A549 (cell line): ENCODE measurements around the gene VSIG1. TPM values are rescaled to one million over a fixed set of nuclear protein-coding genes. Genes with fewer than 3 reads are reported as not detected.

Source experiments
- ATAC-seq, 2 experiments: fragments of 200-7000 bp in 1 of 2; fragments of >200 bp in 1 of 2; cut with Nextera tagmentation in 1 of 2; cut with Tn5 transposase in 1 of 2; 3 replicates each; pipeline versions ENCODE4 v1.8.0 to v1.9.1; 2018 to 2020; ENCODE audit warnings: mild to moderate bottlenecking in 1 of 2, moderate library complexity in 1 of 2
- CTCF ChIA-PET: fragments of 300-600 bp; sonication (Branson Sonifier 250); formaldehyde crosslinking; extraction: SDS; loops from one replicate; lab custom pipeline; 2021; ENCODE audit warnings: antibody characterized with exemption, inconsistent platforms; lab: Yijun Ruan, JAX
- POLR2A ChIA-PET: fragments of 350-600 bp; formaldehyde crosslinking; extraction: SDS; loops from one replicate; lab custom pipeline; 2021; ENCODE audit warnings: antibody characterized with exemption, inconsistent platforms; lab: Yijun Ruan, JAX
- DNase-seq, 2 experiments: peaks; one replicate each; pipeline versions ENCODE4 v3.0.0 to v3.0.0-alpha.2; 2011 to 2016; ENCODE audit warnings: low read depth in 1 of 2, low spot score in 1 of 2
- FAIRE-seq: peaks from 2 replicates; lab custom pipeline; 2011; peaks lifted over from hg19 to GRCh38; lab: Jason Lieb, UNC
- H3K27ac ChIP-seq, 2 experiments: fragments of >200 bp; sonication (Bioruptor Twin); formaldehyde crosslinking; 3 replicates each; pipeline ENCODE4 v1.5.1; 2016 to 2017
- H3K4me1 ChIP-seq: fragments of >200 bp; sonication (Bioruptor Twin); formaldehyde crosslinking; 3 replicates; pipeline ENCODE4 v1.6.1; 2016
- H3K4me2 ChIP-seq: fragments of >200 bp; sonication (Bioruptor Twin); formaldehyde crosslinking; 3 replicates; pipeline ENCODE4 v1.6.1; 2016
- H3K4me3 ChIP-seq: fragments of >200 bp; sonication (Bioruptor Twin); formaldehyde crosslinking; 3 replicates; pipeline ENCODE4 v1.5.1; 2016
- H3K9me3 ChIP-seq: fragments of >200 bp; sonication (Bioruptor Twin); formaldehyde crosslinking; 3 replicates; pipeline ENCODE4 v1.6.1; 2016
- CEBPB ChIP-seq, 2 experiments: fragments of >200 bp in 1 of 2; sonication (Bioruptor Twin) in 1 of 2; formaldehyde crosslinking in 1 of 2; IDR thresholded peaks; 2 replicates each; pipeline ENCODE4 v1.6.1; 2012 to 2016
- CHD4 ChIP-seq: fragments of 200-600 bp; sonication (generic); IDR thresholded peaks from 2 replicates; pipeline ENCODE4 v1.6.1; 2016; ENCODE audit warnings: antibody characterized with exemption, mild to moderate bottlenecking, borderline replicate concordance
- EHF ChIP-seq: fragments of 250-450 bp; sonication (Bioruptor Pico); IDR thresholded peaks from 2 replicates; pipeline ENCODE4 v1.5.0; 2020; ENCODE audit warnings: mild to moderate bottlenecking
- EHMT2 ChIP-seq: fragments of 200-600 bp; sonication (generic); IDR thresholded peaks from 2 replicates; pipeline ENCODE4 v1.6.1; 2016; ENCODE audit warnings: antibody characterized with exemption, low read depth, mild to moderate bottlenecking, moderate library complexity
- FOXS1 ChIP-seq: fragments of 250-450 bp; sonication (Bioruptor Pico); IDR thresholded peaks from 2 replicates; pipeline ENCODE4 v1.5.0; 2020; ENCODE audit warnings: mild to moderate bottlenecking, moderate library complexity
- HOXA7 ChIP-seq: fragments of 250-450 bp; sonication (Bioruptor Pico); IDR thresholded peaks from 2 replicates; pipeline ENCODE4 v1.5.0; 2020; ENCODE audit warnings: mild to moderate bottlenecking, moderate library complexity
- HOXB5 ChIP-seq: fragments of 250-450 bp; sonication (Bioruptor Pico); IDR thresholded peaks from 2 replicates; pipeline ENCODE4 v1.5.0; 2020; ENCODE audit warnings: mild to moderate bottlenecking, moderate library complexity
- KDM1A ChIP-seq: fragments of 200-600 bp; sonication (generic); IDR thresholded peaks from 2 replicates; pipeline ENCODE4 v1.6.1; 2016; ENCODE audit warnings: low read depth, mild to moderate bottlenecking
- MAFK ChIP-seq: fragments of 450-650 bp; IDR thresholded peaks from 2 replicates; pipeline ENCODE4 v1.6.1; 2014; ENCODE audit not compliant: partially characterized antibody
- MAZ ChIP-seq: fragments of 150-350 bp; IDR thresholded peaks from 2 replicates; pipeline ENCODE4 v1.6.1; 2014; ENCODE audit warnings: antibody characterized with exemption, low read depth, low read length, borderline replicate concordance
- MYC ChIP-seq: IDR thresholded peaks from 2 replicates; pipeline ENCODE4 v1.6.1; 2012; ENCODE audit warnings: mild to moderate bottlenecking, inconsistent platforms, low read length, improper control_type of control experiment, borderline replicate concordance
- NPAS2 ChIP-seq: fragments of 250-450 bp; sonication (Bioruptor Pico); IDR thresholded peaks from 2 replicates; pipeline ENCODE4 v1.8.0; 2022; ENCODE audit warnings: mild to moderate bottlenecking, moderate library complexity, borderline replicate concordance
- PHF8 ChIP-seq: fragments of 200-600 bp; sonication (generic); IDR thresholded peaks from 2 replicates; pipeline ENCODE4 v1.6.1; 2016; ENCODE audit warnings: low read depth, mild to moderate bottlenecking, antibody characterized with exemption, moderate library complexity, borderline replicate concordance
- POLR2A ChIP-seq: IDR thresholded peaks from 2 replicates; pipeline ENCODE4 v1.6.1; 2012; ENCODE audit warnings: mild to moderate bottlenecking, low read length
- RAD21 ChIP-seq, 2 experiments: fragments of >200 bp in 1 of 2; sonication (Bioruptor Twin) in 1 of 2; formaldehyde crosslinking in 1 of 2; IDR thresholded peaks in 1 of 2; conservative IDR thresholded peaks in 1 of 2; 2 replicates in 1 of 2; 3 replicates in 1 of 2; pipeline ENCODE4 v1.6.1; 2012 to 2018; ENCODE audit warnings: inconsistent platforms in 1 of 2
- RCOR1 ChIP-seq: fragments of 150-350 bp; IDR thresholded peaks from 2 replicates; pipeline ENCODE4 v1.6.1; 2014; ENCODE audit warnings: antibody characterized with exemption, low read length, low read depth
- SMC3 ChIP-seq: fragments of >200 bp; sonication (Bioruptor Twin); formaldehyde crosslinking; IDR thresholded peaks from 3 replicates; pipeline ENCODE4 v1.6.1; 2018; ENCODE audit warnings: inconsistent platforms
- SREBF2 ChIP-seq: fragments of 450-650 bp; IDR thresholded peaks from 2 replicates; pipeline ENCODE4 v1.6.1; 2014; ENCODE audit warnings: mild to moderate bottlenecking, moderate library complexity
- TP53 ChIP-seq: fragments of 250-450 bp; sonication (Bioruptor Pico); IDR thresholded peaks from 2 replicates; pipeline ENCODE4 v1.5.0; 2021; ENCODE audit warnings: mild to moderate bottlenecking, moderate library complexity
- ZFP36 ChIP-seq: fragments of 450-650 bp; IDR thresholded peaks from 2 replicates; pipeline ENCODE4 v1.6.1; 2014; ENCODE audit warnings: borderline replicate concordance; ENCODE audit not compliant: partially characterized antibody
- ZSCAN20 ChIP-seq: fragments of 250-450 bp; sonication (Bioruptor Pico); IDR thresholded peaks from 2 replicates; pipeline ENCODE4 v1.8.0; 2022; ENCODE audit warnings: mild to moderate bottlenecking, moderate library complexity
- WGBS: methylation state at CpG from one replicate; pipeline ENCODE4 v1.1.6; 2017; ENCODE audit errors: missing lambda C conversion rate; 5-methylcytosine and 5-hydroxymethylcytosine counted together
- polyA plus RNA-seq, 4 experiments: library from polyadenylated mRNA; depleted of rRNA in 3 of 4; stranded (reverse); fragments of >200 nt; fragmentation: RNase III in 1 of 4; extraction: RNeasy Plus Mini Kit Qiagen cat#74134 plus additional on column Dnase treatment in 1 of 4; gene quantifications; 2 replicates in 3 of 4; 3 replicates in 1 of 4; pipeline ENCODE4 v1.2.3, GENCODE V29; 2011 to 2017
- TF ChIP-seq, protein P1 (sequence below): fragments of >200 bp; sonication (Bioruptor Twin); formaldehyde crosslinking; IDR thresholded peaks from 2 replicates; pipeline ENCODE4 v1.6.1; 2016
- TF ChIP-seq, protein P2 (sequence below): IDR thresholded peaks from 2 replicates; pipeline ENCODE4 v1.6.1; 2012
- TF ChIP-seq, protein P3 (sequence below): IDR thresholded peaks from 2 replicates; pipeline ENCODE4 v1.6.1; 2012; ENCODE audit warnings: low read depth, borderline replicate concordance
- TF ChIP-seq, protein P4 (sequence below): fragments of >200 bp; sonication (Bioruptor Twin); formaldehyde crosslinking; IDR thresholded peaks from 3 replicates; pipeline ENCODE4 v1.5.1; 2016
- TF ChIP-seq, protein P5 (sequence below): fragments of 200-600 bp; sonication (generic); IDR thresholded peaks from 2 replicates; pipeline ENCODE4 v1.6.1; 2016; ENCODE audit warnings: antibody characterized with exemption, mild to moderate bottlenecking, moderate library complexity

The VSIG1 gene
- polyA plus RNA-seq, 2 of the 4 experiments (the other 2 are of a cell fraction) = 0.17 to 1.2 TPM

DNA sequence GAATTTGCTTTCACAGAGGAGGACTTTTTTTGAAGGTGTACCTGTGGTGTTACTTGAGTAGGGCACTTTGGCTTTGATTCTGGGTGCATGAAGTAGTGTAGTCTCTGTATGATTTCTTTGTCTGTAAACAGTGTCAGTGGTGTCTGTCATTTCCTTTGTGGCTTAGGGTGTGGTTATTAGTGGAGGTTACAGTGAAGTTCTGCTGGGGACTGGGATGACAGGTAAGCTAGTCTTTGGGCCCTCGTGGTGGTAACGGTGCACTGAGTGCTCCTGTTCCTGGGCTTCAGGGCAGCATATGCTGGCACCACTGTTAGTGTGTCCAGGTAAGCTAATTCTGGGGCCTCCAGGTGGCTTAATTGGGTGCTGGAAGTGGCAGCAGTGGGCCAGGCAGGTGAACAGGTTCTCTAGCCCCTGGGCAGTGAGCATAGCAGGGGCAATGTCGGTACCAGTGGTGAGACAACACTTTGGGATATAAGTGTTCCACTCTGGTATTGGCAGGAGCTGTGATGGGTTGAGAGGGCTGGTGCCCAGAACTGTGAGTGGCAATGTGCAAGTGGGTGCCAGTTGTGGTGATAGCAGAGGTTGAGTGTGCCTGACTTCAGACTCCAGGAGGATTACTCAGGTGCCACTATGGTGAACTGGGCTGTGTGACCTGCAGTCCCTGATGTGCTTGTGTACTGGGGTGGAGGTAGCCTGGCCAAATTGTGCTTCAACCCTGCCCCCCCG, 26.0 kb upstream of the VSIG1 start:
- Histone ChIP-seq H3K4me1 (no peaks in the 10 kb centered on the region), H3K4me3 (no peak overlapping the region), H3K4me2 (no peak overlapping the region), H3K9me3 (no peaks in the 10 kb centered on the region), H3K27ac (no peak overlapping the region)
- FAIRE-seq = no peak
- POLR2A ChIA-PET = no interaction called here
- no peak for ATAC-seq
- no peak for TF ChIP-seq EHF (CRISPR knock-in tag)
- no peak for TF ChIP-seq NPAS2 (CRISPR knock-in tag)
- TF ChIP-seq MAFK = no peak
- WGBS = 66% methylated on average over 4 of the region's 4 CpGs
- no peak for DNase-seq
- CTCF ChIA-PET = interaction anchor here (0.7 to 1.8 kb wide), 2 partner anchors 52 to 66 kb away, joined by 3 to 6 read pairs; no protein-coding TSS in a partner anchor

DNA sequence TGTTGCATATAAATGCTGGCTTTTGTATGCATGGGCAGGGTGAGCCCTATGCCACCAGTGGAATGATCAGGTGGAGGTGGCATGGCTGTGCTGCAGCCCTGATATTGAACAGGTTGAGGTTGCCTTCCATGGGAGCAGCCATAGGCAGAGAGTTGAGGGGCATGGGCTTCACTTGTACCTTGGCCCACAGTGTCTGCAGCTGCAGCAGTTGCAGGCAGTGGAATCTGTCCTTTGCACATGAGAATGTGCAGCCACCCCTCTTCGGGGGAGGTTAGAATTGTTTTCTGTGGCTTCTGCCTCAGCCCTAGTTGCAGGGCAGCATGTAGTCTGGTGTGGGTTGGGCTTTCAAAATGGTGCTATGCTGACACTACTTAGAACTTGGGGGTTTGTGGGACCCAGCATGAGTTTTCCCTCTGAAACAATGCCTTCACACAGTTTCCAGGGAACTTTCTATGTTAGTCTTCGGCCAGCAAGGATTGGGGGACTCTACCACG, 25.4 kb upstream of the VSIG1 start:
- no peak for DNase-seq
- ChIA-PET CTCF (interaction anchor here (1.8 to 2.0 kb wide), 3 partner anchors 41 to 55 kb away, joined by 6 to 37 read pairs (median 13); no protein-coding TSS in a partner anchor), POLR2A (no interaction called here)
- Histone ChIP-seq H3K27ac (no peak overlapping the region), H3K4me3 (no peak overlapping the region), H3K4me2 (no peak overlapping the region)
- ATAC-seq = no peak
- 4% methylated on average over 2 of the region's 3 CpGs for WGBS
- TF ChIP-seq, protein P1, sequence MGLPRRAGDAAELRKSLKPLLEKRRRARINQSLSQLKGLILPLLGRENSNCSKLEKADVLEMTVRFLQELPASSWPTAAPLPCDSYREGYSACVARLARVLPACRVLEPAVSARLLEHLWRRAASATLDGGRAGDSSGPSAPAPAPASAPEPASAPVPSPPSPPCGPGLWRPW = no peak
- no peak for TF ChIP-seq EHMT2
- TF ChIP-seq CHD4 = no peak
- TF ChIP-seq HOXA7 = no peak
- TF ChIP-seq, protein P2, sequence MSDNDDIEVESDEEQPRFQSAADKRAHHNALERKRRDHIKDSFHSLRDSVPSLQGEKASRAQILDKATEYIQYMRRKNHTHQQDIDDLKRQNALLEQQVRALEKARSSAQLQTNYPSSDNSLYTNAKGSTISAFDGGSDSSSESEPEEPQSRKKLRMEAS = no peak
- no peak for TF ChIP-seq MAZ
- no peak for TF ChIP-seq MAFK
- TF ChIP-seq, all 56 proteins: peak for 0
- H3K4me1 ChIP-seq = no peaks in the 10 kb centered on the region
- no peaks in the 10 kb centered on the region for H3K9me3 ChIP-seq
- FAIRE-seq = no peak

DNA sequence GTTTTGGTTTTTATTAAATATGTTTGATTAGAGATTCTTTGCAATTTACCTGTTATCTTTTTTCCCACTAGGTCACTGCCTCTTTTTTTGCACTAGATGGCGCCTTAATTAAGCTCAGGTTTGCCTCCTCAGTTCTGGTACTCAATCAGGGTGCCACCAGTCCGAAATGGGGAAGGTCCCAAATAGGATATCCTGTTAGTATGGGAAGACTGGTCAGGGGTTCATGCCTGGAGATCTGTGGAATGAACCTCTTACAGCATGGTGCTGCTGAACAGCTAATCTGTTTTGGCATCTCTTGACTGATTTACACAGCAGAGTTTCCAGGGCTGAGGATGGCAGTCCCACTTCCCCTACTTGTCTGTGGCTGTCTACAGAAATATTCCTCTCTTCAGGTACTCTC, 24.2 kb upstream of the VSIG1 start:
- FAIRE-seq (peak; percentile 96), DNase-seq (peak in 1 of 2 experiments; percentile 46), ATAC-seq (peak in 1 of 2 experiments; percentile 61; a peak in 2 of 6 replicates)
- Histone ChIP-seq H3K4me1 (no peaks in the 10 kb centered on the region), H3K4me2 (no peak overlapping the region), H3K27ac (no peak overlapping the region), H3K4me3 (no peak overlapping the region), H3K9me3 (no peaks in the 10 kb centered on the region)
- ChIA-PET CTCF (interaction anchor here (0.7 to 2.0 kb wide), 11 partner anchors 9 to 54 kb away, joined by 3 to 37 read pairs (median 6); no protein-coding TSS in a partner anchor), POLR2A (no interaction called here)
- WGBS = 7% methylated on average over 2 of the region's 2 CpGs
- TF ChIP-seq HOXA7 (no peak), POLR2A (no peak), TP53 (CRISPR knock-in tag) (no peak), SREBF2 (no peak), ZSCAN20 (CRISPR knock-in tag) (no peak), RAD21 (conservative IDR thresholded peaks at IDR 0.05 in 1 of 2, IDR thresholded peaks at IDR 0.05 in 1 of 2) (peak; percentile 73 to 77), SMC3 (peak; percentile 78), CEBPB (IDR thresholded peaks at IDR 0.05) (no peak), PHF8 (no peak), ZFP36 (no peak), RCOR1 (no peak), FOXS1 (CRISPR knock-in tag) (no peak), KDM1A (no peak), HOXB5 (no peak), MYC (no peak)
- TF ChIP-seq, protein P3, sequence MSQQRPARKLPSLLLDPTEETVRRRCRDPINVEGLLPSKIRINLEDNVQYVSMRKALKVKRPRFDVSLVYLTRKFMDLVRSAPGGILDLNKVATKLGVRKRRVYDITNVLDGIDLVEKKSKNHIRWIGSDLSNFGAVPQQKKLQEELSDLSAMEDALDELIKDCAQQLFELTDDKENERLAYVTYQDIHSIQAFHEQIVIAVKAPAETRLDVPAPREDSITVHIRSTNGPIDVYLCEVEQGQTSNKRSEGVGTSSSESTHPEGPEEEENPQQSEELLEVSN = no peak
- TF ChIP-seq, protein P1 = no peak
- TF ChIP-seq, protein P4, sequence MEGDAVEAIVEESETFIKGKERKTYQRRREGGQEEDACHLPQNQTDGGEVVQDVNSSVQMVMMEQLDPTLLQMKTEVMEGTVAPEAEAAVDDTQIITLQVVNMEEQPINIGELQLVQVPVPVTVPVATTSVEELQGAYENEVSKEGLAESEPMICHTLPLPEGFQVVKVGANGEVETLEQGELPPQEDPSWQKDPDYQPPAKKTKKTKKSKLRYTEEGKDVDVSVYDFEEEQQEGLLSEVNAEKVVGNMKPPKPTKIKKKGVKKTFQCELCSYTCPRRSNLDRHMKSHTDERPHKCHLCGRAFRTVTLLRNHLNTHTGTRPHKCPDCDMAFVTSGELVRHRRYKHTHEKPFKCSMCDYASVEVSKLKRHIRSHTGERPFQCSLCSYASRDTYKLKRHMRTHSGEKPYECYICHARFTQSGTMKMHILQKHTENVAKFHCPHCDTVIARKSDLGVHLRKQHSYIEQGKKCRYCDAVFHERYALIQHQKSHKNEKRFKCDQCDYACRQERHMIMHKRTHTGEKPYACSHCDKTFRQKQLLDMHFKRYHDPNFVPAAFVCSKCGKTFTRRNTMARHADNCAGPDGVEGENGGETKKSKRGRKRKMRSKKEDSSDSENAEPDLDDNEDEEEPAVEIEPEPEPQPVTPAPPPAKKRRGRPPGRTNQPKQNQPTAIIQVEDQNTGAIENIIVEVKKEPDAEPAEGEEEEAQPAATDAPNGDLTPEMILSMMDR = peak; percentile 60
- TF ChIP-seq, protein P5, sequence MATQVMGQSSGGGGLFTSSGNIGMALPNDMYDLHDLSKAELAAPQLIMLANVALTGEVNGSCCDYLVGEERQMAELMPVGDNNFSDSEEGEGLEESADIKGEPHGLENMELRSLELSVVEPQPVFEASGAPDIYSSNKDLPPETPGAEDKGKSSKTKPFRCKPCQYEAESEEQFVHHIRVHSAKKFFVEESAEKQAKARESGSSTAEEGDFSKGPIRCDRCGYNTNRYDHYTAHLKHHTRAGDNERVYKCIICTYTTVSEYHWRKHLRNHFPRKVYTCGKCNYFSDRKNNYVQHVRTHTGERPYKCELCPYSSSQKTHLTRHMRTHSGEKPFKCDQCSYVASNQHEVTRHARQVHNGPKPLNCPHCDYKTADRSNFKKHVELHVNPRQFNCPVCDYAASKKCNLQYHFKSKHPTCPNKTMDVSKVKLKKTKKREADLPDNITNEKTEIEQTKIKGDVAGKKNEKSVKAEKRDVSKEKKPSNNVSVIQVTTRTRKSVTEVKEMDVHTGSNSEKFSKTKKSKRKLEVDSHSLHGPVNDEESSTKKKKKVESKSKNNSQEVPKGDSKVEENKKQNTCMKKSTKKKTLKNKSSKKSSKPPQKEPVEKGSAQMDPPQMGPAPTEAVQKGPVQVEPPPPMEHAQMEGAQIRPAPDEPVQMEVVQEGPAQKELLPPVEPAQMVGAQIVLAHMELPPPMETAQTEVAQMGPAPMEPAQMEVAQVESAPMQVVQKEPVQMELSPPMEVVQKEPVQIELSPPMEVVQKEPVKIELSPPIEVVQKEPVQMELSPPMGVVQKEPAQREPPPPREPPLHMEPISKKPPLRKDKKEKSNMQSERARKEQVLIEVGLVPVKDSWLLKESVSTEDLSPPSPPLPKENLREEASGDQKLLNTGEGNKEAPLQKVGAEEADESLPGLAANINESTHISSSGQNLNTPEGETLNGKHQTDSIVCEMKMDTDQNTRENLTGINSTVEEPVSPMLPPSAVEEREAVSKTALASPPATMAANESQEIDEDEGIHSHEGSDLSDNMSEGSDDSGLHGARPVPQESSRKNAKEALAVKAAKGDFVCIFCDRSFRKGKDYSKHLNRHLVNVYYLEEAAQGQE = no peak
